Posterior vena cava (tissue), 2 donors: ENCODE results near the gene TBX4. TPM values are rescaled to one million over a fixed set of nuclear protein-coding genes. Genes with fewer than 3 reads are reported as not detected.

ENCODE experiments used
- DNase-seq: peaks from one replicate; pipeline ENCODE4 v3.0.0-alpha.2; 2020; ENCODE audit warnings: low spot score
- intact Hi-C, 2 donors: fragments of 100-400 bp; cut with DNase I; formaldehyde crosslinking; loops; one replicate each; pipeline versions ENCODE4 v1.14.1 to v1.14.2; 2022 to 2023
- total RNA-seq, 2 donors: library from RNA; stranded (reverse); fragmentation: NEBNext Ultra II Directional; extraction: Animal tissue kit (Norgen Biotek cat#: 25700); gene quantifications; one replicate each; pipeline ENCODE4 v1.2.1, GENCODE V29; 2021
- donor health status: DM: yes; HTN: yes; CAD: no.
- donor health status: DM: yes; HTN: yes; CAD: no.

The TBX4 gene
- total RNA-seq, 2 donors from 2014 or later = 0.24 TPM; not detected in 1

DNA sequence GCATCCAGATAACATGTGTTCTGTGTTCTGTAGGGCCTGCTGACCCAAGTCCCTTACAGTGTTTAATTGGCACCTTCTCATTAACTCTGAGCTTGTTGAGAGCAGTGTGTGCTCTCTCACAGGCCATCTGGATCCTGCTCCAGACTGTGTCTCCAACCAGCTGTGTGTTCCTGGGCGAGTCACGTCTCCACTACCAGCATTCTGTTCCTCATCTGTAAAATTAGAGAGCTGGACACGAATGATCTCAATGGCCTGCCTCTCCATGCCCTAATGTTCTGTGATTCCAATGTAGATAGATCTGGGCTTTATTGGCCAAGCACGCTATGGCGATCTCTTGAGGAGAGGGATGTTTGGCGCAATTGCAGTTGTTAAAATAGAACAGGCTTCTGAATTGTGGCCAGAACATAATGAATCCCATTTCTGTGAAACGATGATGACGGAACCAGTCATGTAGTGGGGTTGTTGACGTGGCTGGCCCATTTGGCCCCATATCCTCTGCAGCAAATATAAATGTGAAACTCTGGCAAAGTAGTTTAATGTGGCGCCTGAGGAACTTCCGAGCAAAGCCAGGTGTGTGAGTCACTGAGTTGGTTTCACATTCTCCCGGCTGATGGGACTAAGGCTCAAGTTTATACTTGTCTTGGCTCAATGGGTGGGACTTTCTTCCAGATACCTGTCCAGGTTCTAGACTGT is 22.2 kb downstream of the TBX4 start:
- intact Hi-C loops = no loop called here

DNA sequence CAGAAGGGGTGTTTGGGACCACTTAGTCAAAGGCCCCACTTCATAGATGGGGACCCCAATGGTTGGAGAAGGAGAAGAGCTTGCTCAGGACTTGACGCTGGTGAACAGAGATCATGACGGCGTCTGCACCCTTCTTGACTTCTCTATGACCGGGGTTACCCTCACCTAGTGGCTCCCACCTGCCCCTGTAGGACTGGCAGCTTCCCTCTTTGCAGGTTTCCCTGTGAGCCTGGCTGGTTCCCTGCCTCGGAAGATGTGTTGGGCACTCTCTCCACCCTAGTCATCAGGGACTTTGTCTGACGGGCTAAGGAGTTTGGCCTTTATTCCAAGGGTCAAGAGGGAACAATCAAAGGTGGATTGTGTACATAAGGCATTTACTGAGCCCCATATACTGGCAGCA is 22.7 kb downstream of the TBX4 start:
- DNase-seq = peak; percentile 62
- intact Hi-C loops = no loop called here

More for the DNA sequence above, 22.2 kb downstream of the TBX4 start:
- no peak for DNase-seq

DNA sequence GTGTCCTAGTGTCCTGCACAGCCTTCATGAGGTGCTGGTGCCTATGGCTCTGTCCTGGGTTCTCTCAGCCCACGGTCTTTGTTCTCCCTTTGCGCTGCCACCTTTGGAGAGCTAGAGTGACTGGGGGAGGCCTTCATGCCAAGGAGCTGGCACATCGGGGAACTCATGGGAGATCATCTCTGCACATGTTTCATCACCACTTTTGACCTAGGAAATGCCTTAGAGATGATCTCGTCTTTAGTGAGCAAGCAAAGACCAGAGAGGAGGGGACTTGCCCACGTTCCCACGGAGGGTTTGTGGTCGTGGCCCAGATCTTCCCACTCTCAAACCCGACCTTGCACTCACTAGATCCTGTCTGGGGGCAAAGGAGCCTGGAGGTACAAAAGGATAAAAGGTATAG is 23.5 kb downstream of the TBX4 start:
- peak; percentile 32 for DNase-seq
- intact Hi-C loops = no loop called here

GRCh38 chr17:61476476-61477203 is 24.4 kb downstream of the TBX4 start:
- intact Hi-C loops = no loop called here
- DNase-seq = peak; percentile 64

DNA sequence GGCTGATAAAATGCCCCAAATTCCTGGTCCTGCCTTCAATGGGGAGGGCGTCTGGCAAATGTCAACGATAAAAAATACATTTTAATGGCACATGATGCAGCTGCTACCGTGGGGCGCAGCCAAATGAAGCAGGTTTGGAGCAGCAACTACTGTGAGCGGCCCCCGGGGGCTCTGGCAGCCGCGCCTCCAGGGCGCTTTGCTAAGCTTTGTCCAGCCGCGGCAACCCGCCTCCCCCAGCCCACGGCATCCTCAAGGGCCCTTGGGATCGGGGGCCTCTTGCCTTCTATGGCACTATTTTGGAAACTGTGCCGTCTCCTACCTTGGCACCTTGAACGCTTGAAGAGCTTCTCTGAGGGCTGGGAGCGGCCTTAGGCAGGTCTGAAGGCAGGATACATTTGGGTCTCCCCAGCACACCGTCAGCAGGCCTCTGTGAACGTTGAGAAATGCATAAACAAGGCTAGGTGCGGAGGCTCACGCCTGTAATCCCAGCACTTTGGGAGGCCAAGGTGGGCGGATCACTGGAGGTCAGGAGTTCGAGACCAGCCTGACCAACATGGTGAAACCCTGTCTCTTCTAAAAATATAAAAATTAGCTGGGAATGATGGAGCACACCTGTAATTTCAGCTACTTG is 25.1 kb downstream of the TBX4 start:
- intact Hi-C loops = no loop called here
- peak; percentile 67 for DNase-seq

- DNase-seq = peak; percentile 46
- intact Hi-C loops = no loop called here
Measured at GRCh38 chr17:61478026-61478789, 26.0 kb downstream of the TBX4 start.

GRCh38 chr17:61478790-61479492 is 26.7 kb downstream of the TBX4 start:
- intact Hi-C loops = no loop called here
- peak; percentile 64 for DNase-seq

GRCh38 chr17:61479493-61480413 is 27.5 kb downstream of the TBX4 start:
- DNase-seq = peak; percentile 63
- intact Hi-C loops = no loop called here

- intact Hi-C loops = no loop called here
- DNase-seq = no peak
Measured at GRCh38 chr17:61480414-61480807, 28.2 kb downstream of the TBX4 start.

DNA sequence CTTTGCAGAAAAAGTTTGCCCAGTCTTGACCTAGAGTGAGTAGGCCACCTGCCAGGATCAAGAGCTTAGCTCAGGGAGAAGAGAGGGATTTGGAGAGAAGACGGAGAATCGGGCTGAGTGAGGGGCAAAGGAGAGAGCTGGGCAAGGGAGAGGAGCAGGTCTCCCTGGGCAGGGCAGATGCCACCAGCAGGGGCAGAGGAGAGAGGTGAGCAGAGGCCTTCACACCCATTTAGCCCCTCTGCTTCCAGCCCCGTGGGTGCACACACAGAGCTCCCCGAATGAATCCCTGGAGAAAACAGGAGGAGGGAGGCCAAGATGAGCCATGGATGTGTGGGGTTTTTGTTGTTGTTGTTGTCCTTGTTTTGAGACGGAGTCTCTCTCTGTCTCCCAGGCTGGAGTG is 29.2 kb downstream of the TBX4 start:
- DNase-seq = peak; percentile 49
- intact Hi-C loops = no loop called here

- DNase-seq = peak; percentile 74
Measured at GRCh38 chr17:61482467-61482866, 30.2 kb downstream of the TBX4 start.

GRCh38 chr17:61483778-61484116 is 31.5 kb downstream of the TBX4 start:
- no peak for DNase-seq
- intact Hi-C loops = no loop called here

More at GRCh38 chr17:61482467-61482866, 30.2 kb downstream of the TBX4 start:
- intact Hi-C loops = no loop called here

- DNase-seq = no peak
- intact Hi-C loops = no loop called here
Measured at GRCh38 chr17:61484174-61484573, 32.0 kb downstream of the TBX4 start.

- intact Hi-C loops = no loop called here
- DNase-seq = no peak
Measured at GRCh38 chr17:61485067-61485775, 33.0 kb downstream of the TBX4 start.

DNA sequence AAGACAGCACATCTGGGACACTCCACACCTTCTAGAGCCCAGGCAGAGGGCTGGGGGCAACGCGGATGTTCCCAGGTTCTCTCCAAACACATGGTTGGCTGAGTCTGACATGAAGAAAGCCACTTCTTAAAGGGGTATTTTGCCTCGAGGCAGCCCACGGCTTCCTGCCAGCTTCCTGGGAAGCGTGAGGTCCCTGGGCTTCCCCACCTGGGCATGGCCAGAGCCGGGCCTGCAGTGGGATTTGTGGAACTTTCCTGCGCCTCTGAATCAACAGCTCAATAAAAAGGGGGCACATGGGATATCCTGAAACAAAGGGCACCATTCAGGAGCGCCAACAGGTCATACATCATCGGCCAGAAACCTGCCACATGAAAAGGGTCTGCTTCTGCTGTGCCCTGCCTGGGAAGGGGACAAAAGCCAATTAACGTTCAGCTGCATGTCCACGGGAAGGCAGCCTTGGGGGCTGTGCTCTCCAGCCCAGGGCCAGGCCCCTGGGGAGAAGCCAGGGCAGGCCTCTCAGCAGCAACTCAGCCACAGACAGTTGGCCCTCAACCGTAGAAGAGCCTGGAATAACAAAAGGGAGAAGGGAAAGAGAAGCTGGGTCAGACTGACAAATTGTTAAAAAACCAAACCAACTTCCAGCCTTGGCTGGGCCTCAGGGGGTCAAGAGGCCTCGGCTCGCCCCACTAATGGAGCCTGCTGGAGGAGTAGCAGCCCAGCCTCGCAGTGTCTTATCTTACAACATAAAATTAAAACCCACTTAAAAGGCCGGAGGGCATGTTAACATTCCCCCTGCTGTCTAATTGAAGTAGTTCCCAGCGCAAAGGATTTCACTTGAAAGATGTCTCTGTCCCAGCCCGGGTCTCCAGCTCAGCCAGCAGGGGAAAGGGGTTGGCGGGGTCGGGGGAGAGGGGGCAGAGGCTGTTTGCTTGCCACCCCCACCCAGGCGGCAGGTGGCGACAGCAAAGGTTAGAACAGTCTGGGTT is 34.2 kb downstream of the TBX4 start:
- DNase-seq = peak; percentile 58
- intact Hi-C loops = loop anchor here in 1 of 2 donors (2.0 kb wide), 1 partner anchor 74 kb away; no protein-coding TSS in a partner anchor
